ENCODE data around the gene TAOK1. TPM values are rescaled to one million over a fixed set of nuclear protein-coding genes. Genes with fewer than 3 reads are reported as not detected.

Gene TAOK1
- total and polyA plus RNA-seq, 2 of the 13 experiments (the other 11 are each of a cell fraction or from before 2014, with no cell fraction given), result 14.1 to 23.0 TPM

DNA sequence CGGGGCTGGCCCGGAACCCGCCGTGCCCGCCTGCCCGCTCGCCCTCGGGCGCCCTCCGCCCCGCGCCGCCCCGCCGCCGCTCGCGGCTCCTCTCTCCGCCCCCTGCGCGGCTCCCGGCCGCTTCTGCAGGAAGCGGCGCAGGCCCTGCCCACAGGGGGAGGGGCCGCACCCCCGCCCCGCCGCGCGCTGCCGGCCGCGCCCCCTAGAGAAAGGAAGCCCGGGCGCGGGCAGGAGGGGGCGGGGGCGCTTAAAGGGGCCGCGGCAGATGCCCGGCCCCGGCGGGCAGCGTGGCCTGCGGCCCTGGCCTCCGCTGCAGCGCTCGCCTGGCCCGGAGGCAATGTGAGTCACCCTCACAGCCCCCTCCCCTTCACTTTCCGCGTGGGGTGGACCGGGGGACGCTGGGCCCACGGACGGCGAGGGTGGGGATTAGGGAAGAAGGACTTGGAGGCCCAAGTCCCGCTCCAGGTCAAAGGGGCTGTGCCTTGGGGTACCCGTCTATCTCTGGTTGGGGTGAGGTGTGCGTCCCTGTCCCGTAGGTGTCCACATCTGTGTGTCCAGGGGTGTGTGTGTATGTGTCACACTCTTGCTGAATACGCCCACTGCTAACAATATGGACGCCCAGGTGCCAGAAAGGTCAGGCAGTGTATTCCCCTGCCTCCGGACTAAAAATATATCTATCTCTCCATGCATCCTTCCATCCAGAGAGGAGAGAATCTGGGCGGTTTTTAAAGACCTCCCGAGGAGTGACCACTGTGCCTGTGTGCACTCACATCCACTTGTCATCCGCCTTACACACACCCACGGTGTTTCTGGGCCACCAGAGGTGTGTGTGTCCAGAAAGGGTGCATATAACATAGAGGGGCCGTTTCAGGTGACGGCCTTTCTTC, 199.6 kb downstream of the TAOK1 start, which contains the start of gene GIT1 (continued):
- 0 out of 4 replicates have a peak, but pooled peaks of 1 of the 2 experiments have one; percentile 10 for TF ChIP-seq NR2F1 (CRISPR knock-in tag; IDR thresholded peaks at IDR 0.05)
- TF ChIP-seq, protein P1, sequence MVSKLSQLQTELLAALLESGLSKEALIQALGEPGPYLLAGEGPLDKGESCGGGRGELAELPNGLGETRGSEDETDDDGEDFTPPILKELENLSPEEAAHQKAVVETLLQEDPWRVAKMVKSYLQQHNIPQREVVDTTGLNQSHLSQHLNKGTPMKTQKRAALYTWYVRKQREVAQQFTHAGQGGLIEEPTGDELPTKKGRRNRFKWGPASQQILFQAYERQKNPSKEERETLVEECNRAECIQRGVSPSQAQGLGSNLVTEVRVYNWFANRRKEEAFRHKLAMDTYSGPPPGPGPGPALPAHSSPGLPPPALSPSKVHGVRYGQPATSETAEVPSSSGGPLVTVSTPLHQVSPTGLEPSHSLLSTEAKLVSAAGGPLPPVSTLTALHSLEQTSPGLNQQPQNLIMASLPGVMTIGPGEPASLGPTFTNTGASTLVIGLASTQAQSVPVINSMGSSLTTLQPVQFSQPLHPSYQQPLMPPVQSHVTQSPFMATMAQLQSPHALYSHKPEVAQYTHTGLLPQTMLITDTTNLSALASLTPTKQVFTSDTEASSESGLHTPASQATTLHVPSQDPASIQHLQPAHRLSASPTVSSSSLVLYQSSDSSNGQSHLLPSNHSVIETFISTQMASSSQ (IDR thresholded peaks at IDR 0.05; ENCODE audit: low read depth), result no peak
- TF ChIP-seq, protein P1 (CRISPR knock-in tag; IDR thresholded peaks at IDR 0.05; ENCODE audit: borderline replicate concordance), result 0 out of 2 replicates have a peak, but pooled peaks have one; percentile 24
- TF ChIP-seq SAP130 (CRISPR knock-in tag; IDR thresholded peaks at IDR 0.05; ENCODE audit: low read depth), result peak; percentile 61
- TF ChIP-seq PRPF4 (IDR thresholded peaks at IDR 0.05; ENCODE audit: low read depth, low read length, poor library complexity, severe bottlenecking), result no peak
- peak; percentile 79 for TF ChIP-seq HNRNPLL (IDR thresholded peaks at IDR 0.05; ENCODE audit: low read depth, low read length, poor library complexity, severe bottlenecking)
- TF ChIP-seq, protein P2, sequence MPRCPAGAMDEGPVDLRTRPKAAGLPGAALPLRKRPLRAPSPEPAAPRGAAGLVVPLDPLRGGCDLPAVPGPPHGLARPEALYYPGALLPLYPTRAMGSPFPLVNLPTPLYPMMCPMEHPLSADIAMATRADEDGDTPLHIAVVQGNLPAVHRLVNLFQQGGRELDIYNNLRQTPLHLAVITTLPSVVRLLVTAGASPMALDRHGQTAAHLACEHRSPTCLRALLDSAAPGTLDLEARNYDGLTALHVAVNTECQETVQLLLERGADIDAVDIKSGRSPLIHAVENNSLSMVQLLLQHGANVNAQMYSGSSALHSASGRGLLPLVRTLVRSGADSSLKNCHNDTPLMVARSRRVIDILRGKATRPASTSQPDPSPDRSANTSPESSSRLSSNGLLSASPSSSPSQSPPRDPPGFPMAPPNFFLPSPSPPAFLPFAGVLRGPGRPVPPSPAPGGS (CRISPR knock-in tag; IDR thresholded peaks at IDR 0.05), result peak; percentile 61; the same call in 1 of the 2 replicates
- no peak for TF ChIP-seq ZNF432 (CRISPR knock-in tag; IDR thresholded peaks at IDR 0.05; ENCODE audit: borderline replicate concordance)
- no peak for TF ChIP-seq ZNF781 (CRISPR knock-in tag; IDR thresholded peaks at IDR 0.05; ENCODE audit: borderline replicate concordance, not compliant biosample characterization)
- no peak for TF ChIP-seq ZNF564 (CRISPR knock-in tag; IDR thresholded peaks at IDR 0.05)
- TF ChIP-seq SALL1 (CRISPR knock-in tag; IDR thresholded peaks at IDR 0.05), result peak; percentile 13
- no peak for TF ChIP-seq SP1 (IDR thresholded peaks at IDR 0.05)
- peak; percentile 24; the same call in 1 of the 2 replicates for TF ChIP-seq SP1 (CRISPR knock-in tag; IDR thresholded peaks at IDR 0.05)
- TF ChIP-seq ELF3 (CRISPR knock-in tag; IDR thresholded peaks at IDR 0.05), result 0 out of 2 replicates have a peak, but pooled peaks have one; percentile 13
- TF ChIP-seq, protein P3, sequence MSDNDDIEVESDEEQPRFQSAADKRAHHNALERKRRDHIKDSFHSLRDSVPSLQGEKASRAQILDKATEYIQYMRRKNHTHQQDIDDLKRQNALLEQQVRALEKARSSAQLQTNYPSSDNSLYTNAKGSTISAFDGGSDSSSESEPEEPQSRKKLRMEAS (IDR thresholded peaks at IDR 0.05), result peak; percentile 52
- TF ChIP-seq, protein P4, sequence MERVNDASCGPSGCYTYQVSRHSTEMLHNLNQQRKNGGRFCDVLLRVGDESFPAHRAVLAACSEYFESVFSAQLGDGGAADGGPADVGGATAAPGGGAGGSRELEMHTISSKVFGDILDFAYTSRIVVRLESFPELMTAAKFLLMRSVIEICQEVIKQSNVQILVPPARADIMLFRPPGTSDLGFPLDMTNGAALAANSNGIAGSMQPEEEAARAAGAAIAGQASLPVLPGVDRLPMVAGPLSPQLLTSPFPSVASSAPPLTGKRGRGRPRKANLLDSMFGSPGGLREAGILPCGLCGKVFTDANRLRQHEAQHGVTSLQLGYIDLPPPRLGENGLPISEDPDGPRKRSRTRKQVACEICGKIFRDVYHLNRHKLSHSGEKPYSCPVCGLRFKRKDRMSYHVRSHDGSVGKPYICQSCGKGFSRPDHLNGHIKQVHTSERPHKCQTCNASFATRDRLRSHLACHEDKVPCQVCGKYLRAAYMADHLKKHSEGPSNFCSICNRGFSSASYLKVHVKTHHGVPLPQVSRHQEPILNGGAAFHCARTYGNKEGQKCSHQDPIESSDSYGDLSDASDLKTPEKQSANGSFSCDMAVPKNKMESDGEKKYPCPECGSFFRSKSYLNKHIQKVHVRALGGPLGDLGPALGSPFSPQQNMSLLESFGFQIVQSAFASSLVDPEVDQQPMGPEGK (CRISPR knock-in tag; IDR thresholded peaks at IDR 0.05), result peak; percentile 62
- no peak for TF ChIP-seq ZNF761 (CRISPR knock-in tag; conservative IDR thresholded peaks at IDR 0.05)
- peak; percentile 5; the same call in 1 of the 2 replicates for TF ChIP-seq ISL2 (CRISPR knock-in tag; IDR thresholded peaks at IDR 0.05)
- TF ChIP-seq SIN3A (IDR thresholded peaks at IDR 0.05; ENCODE audit: borderline replicate concordance, low read depth, low read length), result 0 out of 2 replicates have a peak, but pooled peaks have one; percentile 63
- TF ChIP-seq ZFY (CRISPR knock-in tag; IDR thresholded peaks at IDR 0.05), result peak; percentile 48; the same call in 1 of the 2 replicates
- no peak for TF ChIP-seq ZNF558 (CRISPR knock-in tag; IDR thresholded peaks at IDR 0.05; ENCODE audit: borderline replicate concordance)
- TF ChIP-seq KDM2A (CRISPR knock-in tag; IDR thresholded peaks at IDR 0.05; ENCODE audit: borderline replicate concordance, low read depth), result peak; percentile 26; the same call in 1 of the 2 replicates

All from HepG2 (cell line).